WTC11 (cell line): ENCODE measurements around the gene WNT2. TPM values are rescaled to one million over a fixed set of nuclear protein-coding genes. Genes with fewer than 3 reads are reported as not detected.

Source experiments
- ATAC-seq: fragments of 200-7000 bp; cut with Tn5 transposase; 2 replicates; pipeline ENCODE4 v1.10.0; 2021; ENCODE audit warnings: mild to moderate bottlenecking, moderate library complexity
- CTCF ChIA-PET: fragments of 300-600 bp; sonication (Branson Sonifier 250); formaldehyde crosslinking; loops from one replicate; lab custom pipeline; 2021; ENCODE audit warnings: antibody characterized with exemption; lab: Charles Lee
- POLR2A ChIA-PET: fragments of 350-600 bp; sonication (Branson Sonifier 250); formaldehyde crosslinking; loops from one replicate; lab custom pipeline; 2021; ENCODE audit warnings: antibody characterized with exemption; lab: Charles Lee
- DNase-seq: peaks from one replicate; pipeline ENCODE4 v3.0.0; 2021; ENCODE audit warnings: low spot score
- H3K27ac Mint-ChIP-seq: 2 replicates; pipeline ENCODE4 v1.8.0; 2021; ENCODE audit warnings: mixed read lengths
- H3K27me3 Mint-ChIP-seq: 2 replicates; pipeline ENCODE4 v1.8.0; 2021; ENCODE audit warnings: low read depth, mild to moderate bottlenecking, moderate library complexity, mixed read lengths
- H3K36me3 Mint-ChIP-seq: 2 replicates; pipeline ENCODE4 v1.8.0; 2021; ENCODE audit warnings: mixed read lengths
- H3K4me1 Mint-ChIP-seq: 2 replicates; pipeline ENCODE4 v1.8.0; 2022; ENCODE audit warnings: mixed read lengths
- H3K4me3 Mint-ChIP-seq: 2 replicates; pipeline ENCODE4 v1.8.0; 2021; ENCODE audit warnings: mild to moderate bottlenecking, moderate library complexity, mixed read lengths
- H3K9me3 Mint-ChIP-seq: 2 replicates; pipeline ENCODE4 v1.8.0; 2021; ENCODE audit warnings: mixed read lengths
- CREM ChIP-seq: sonication (generic); formaldehyde crosslinking; IDR thresholded peaks from 2 replicates; pipeline ENCODE4 v1.8.1; 2022; ENCODE audit warnings: mild to moderate bottlenecking, missing genetic modification reagents, moderate library complexity
- ERG ChIP-seq: fragments of 250-450 bp; sonication (Bioruptor Pico); IDR thresholded peaks from 2 replicates; pipeline ENCODE4 v1.8.0; 2021; ENCODE audit warnings: mild to moderate bottlenecking
- FOXJ3 ChIP-seq: sonication (generic); formaldehyde crosslinking; IDR thresholded peaks from 2 replicates; pipeline ENCODE4 v1.9.0; 2021; ENCODE audit warnings: missing genetic modification reagents, mild to moderate bottlenecking, borderline replicate concordance
- FOXP4 ChIP-seq: sonication (generic); formaldehyde crosslinking; IDR thresholded peaks from 2 replicates; pipeline ENCODE4 v1.8.0; 2022; ENCODE audit warnings: mild to moderate bottlenecking, missing genetic modification reagents
- GABPB1 ChIP-seq: sonication (generic); formaldehyde crosslinking; IDR thresholded peaks from 2 replicates; pipeline ENCODE4 v1.8.1; 2023; ENCODE audit warnings: mild to moderate bottlenecking, missing genetic modification reagents
- HMGA2 ChIP-seq: fragments of 250-450 bp; sonication (Bioruptor Pico); IDR thresholded peaks from 2 replicates; pipeline ENCODE4 v1.4.0; 2021; ENCODE audit warnings: mild to moderate bottlenecking, moderate library complexity
- JUN ChIP-seq: sonication (generic); formaldehyde crosslinking; IDR thresholded peaks from 2 replicates; pipeline ENCODE4 v1.8.0; 2023; ENCODE audit warnings: mild to moderate bottlenecking, missing genetic modification reagents
- MYBL2 ChIP-seq: sonication (generic); formaldehyde crosslinking; IDR thresholded peaks from 2 replicates; pipeline ENCODE4 v1.8.1; 2023; ENCODE audit warnings: mild to moderate bottlenecking, moderate library complexity, missing genetic modification reagents
- NR1H2 ChIP-seq: sonication (generic); formaldehyde crosslinking; IDR thresholded peaks from 2 replicates; pipeline ENCODE4 v1.9.0; 2021; ENCODE audit warnings: mild to moderate bottlenecking, moderate library complexity, missing genetic modification reagents
- NR2C2 ChIP-seq: sonication (generic); formaldehyde crosslinking; IDR thresholded peaks from 2 replicates; pipeline ENCODE4 v1.8.0; 2022; ENCODE audit warnings: mild to moderate bottlenecking, missing genetic modification reagents
- PREB ChIP-seq: sonication (generic); formaldehyde crosslinking; IDR thresholded peaks from 2 replicates; pipeline ENCODE4 v1.8.1; 2022; ENCODE audit warnings: mild to moderate bottlenecking, missing genetic modification reagents, moderate library complexity, borderline replicate concordance
- PRRX2 ChIP-seq: fragments of 250-450 bp; sonication (Bioruptor Pico); IDR thresholded peaks from 2 replicates; pipeline ENCODE4 v1.8.0; 2021; ENCODE audit warnings: mild to moderate bottlenecking
- SMAD4 ChIP-seq: sonication (generic); formaldehyde crosslinking; IDR thresholded peaks from 2 replicates; pipeline ENCODE4 v1.8.0; 2022; ENCODE audit warnings: mild to moderate bottlenecking, missing genetic modification reagents
- TEAD1 ChIP-seq: sonication (generic); formaldehyde crosslinking; IDR thresholded peaks from 2 replicates; pipeline ENCODE4 v1.8.0; 2022; ENCODE audit warnings: mild to moderate bottlenecking, missing genetic modification reagents
- TP53 ChIP-seq: sonication (generic); formaldehyde crosslinking; IDR thresholded peaks from 2 replicates; pipeline ENCODE4 v1.8.1; 2023; ENCODE audit warnings: mild to moderate bottlenecking, missing genetic modification reagents
- ZBTB21 ChIP-seq: sonication (generic); formaldehyde crosslinking; IDR thresholded peaks from 2 replicates; pipeline ENCODE4 v1.8.1; 2023; ENCODE audit warnings: mild to moderate bottlenecking, missing genetic modification reagents, borderline replicate concordance
- ZMAT4 ChIP-seq: fragments of 250-450 bp; sonication (Bioruptor Pico); IDR thresholded peaks from 2 replicates; pipeline ENCODE4 v1.9.0; 2021; ENCODE audit warnings: mild to moderate bottlenecking
- ZNF281 ChIP-seq: sonication (generic); formaldehyde crosslinking; IDR thresholded peaks from 2 replicates; pipeline ENCODE4 v1.8.0; 2023; ENCODE audit warnings: mild to moderate bottlenecking, missing genetic modification reagents
- ZNF396 ChIP-seq: fragments of 250-450 bp; sonication (Bioruptor Pico); IDR thresholded peaks from 2 replicates; pipeline ENCODE4 v1.8.0; 2021; ENCODE audit warnings: mild to moderate bottlenecking, moderate library complexity, borderline replicate concordance
- ZNF416 ChIP-seq: fragments of 250-450 bp; sonication (Bioruptor Pico); IDR thresholded peaks from 2 replicates; pipeline ENCODE4 v1.9.0; 2021; ENCODE audit warnings: mild to moderate bottlenecking, inconsistent platforms
- ZNF423 ChIP-seq: fragments of 250-450 bp; sonication (Bioruptor Pico); IDR thresholded peaks from 2 replicates; pipeline ENCODE4 v2.1.2; 2022; ENCODE audit warnings: mild to moderate bottlenecking, moderate library complexity
- ZNF532 ChIP-seq: fragments of 250-450 bp; sonication (Bioruptor Pico); IDR thresholded peaks from 2 replicates; pipeline ENCODE4 v1.9.0; 2021; ENCODE audit warnings: mild to moderate bottlenecking, borderline replicate concordance
- total RNA-seq: library from RNA; stranded (reverse); gene quantifications from 3 replicates; pipeline ENCODE4 v1.2.3, GENCODE V29; 2021

Gene WNT2
- total RNA-seq, 1 experiment from 2014 or later, result not detected

- TF ChIP-seq ZNF423, result no peak
Observed at GRCh38 chr7:117264716-117265115, 58.1 kb downstream of the WNT2 start (continued).

- Mint-ChIP-seq H3K36me3 (no peaks in the 10 kb centered on the region), H3K9me3 (peaks cover 4% of the 10 kb centered on the region; the same call in 1 of the 2 replicates), H3K4me1 (no peaks in the 10 kb centered on the region), H3K27me3 (no peaks in the 10 kb centered on the region), H3K27ac (no peak overlapping the region), H3K4me3 (no peak overlapping the region)
- TF ChIP-seq ERG (CRISPR knock-in tag) (no peak), NR2C2 (CRISPR knock-in tag) (no peak), ZMAT4 (no peak), PRRX2 (CRISPR knock-in tag) (no peak), CREM (CRISPR knock-in tag) (no peak), FOXJ3 (CRISPR knock-in tag) (no peak), ZNF396 (CRISPR knock-in tag) (no peak), TEAD1 (CRISPR knock-in tag) (no peak), ZNF532 (no peak), FOXP4 (CRISPR knock-in tag) (no peak), PREB (CRISPR knock-in tag) (no peak)
- DNase-seq (no peak), ATAC-seq (no peak)
- ChIA-PET POLR2A (no interaction called here), CTCF (no interaction called here)
Observed at GRCh38 chr7:117262546-117262945, 60.3 kb downstream of the WNT2 start.

- Mint-ChIP-seq H3K27me3 (no peaks in the 10 kb centered on the region), H3K4me1 (no peaks in the 10 kb centered on the region), H3K27ac (no peak overlapping the region), H3K9me3 (no peaks in the 10 kb centered on the region), H3K4me3 (no peak overlapping the region), H3K36me3 (no peaks in the 10 kb centered on the region)
- DNase-seq, result no peak
- no peak for ATAC-seq
- ChIA-PET POLR2A (no interaction called here), CTCF (no interaction called here)
- TF ChIP-seq NR1H2 (CRISPR knock-in tag) (no peak), SMAD4 (no peak), MYBL2 (no peak), TP53 (no peak), PREB (CRISPR knock-in tag) (no peak), GABPB1 (no peak), ZNF416 (no peak), HMGA2 (CRISPR knock-in tag) (no peak), CREM (CRISPR knock-in tag) (no peak), ZNF281 (no peak), ZBTB21 (CRISPR knock-in tag) (no peak), JUN (no peak)
Observed at GRCh38 chr7:117259615-117260014, 63.2 kb downstream of the WNT2 start.
